Endothelial cell of umbilical vein (primary cell): ENCODE measurements around the gene C20orf202.

Source experiments
- MYC ChIP-seq: IDR thresholded peaks from one replicate; pipeline ENCODE4 v1.6.1; 2011; ENCODE audit warnings: mild to moderate bottlenecking, low read depth, low read length
- POLR2A ChIP-seq: IDR thresholded peaks from 2 replicates; pipeline ENCODE4 v1.6.1; 2012; ENCODE audit warnings: low read depth, mild to moderate bottlenecking, control low read depth, low read length
- POLR2AphosphoS5 ChIP-seq: IDR thresholded peaks from 2 replicates; pipeline ENCODE4 v1.6.1; 2012; ENCODE audit warnings: low read depth, mild to moderate bottlenecking, control low read depth, low read length, moderate library complexity; ENCODE audit not compliant: insufficient read depth
- TF ChIP-seq, protein P1 (sequence below), 2 donors: IDR thresholded peaks; 1 replicate in 1 of 2; 2 replicates in 1 of 2; pipeline ENCODE4 v1.5.1; 2011; ENCODE audit warnings: low read length in 2 of 2, mild to moderate bottlenecking in 2 of 2, moderate library complexity in 2 of 2, control low read depth in 1 of 2, inconsistent platforms in 1 of 2, low read depth in 1 of 2; ENCODE audit not compliant: insufficient read depth in 1 of 2; ENCODE audit errors: extremely low read depth in 1 of 2

DNA sequence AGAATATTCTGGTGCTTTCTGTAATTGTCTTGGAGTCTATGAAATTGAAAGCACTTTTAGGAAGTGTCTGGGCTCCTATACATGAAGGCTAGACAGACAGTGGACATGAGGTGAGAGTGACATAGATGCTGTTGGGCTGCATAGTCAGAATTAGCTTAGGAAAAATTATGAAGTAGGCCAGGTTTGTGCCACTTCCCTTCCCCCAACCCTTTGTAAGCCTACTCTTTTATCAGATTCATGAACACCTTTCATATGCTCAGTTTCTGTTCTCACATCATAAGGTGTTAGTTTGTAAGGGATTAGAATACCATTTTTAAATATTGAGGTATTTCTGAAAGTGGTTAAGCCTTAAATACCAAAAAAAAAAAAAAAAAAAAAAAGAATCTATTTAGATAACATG, 44.4 kb downstream of the C20orf202 start:
- TF ChIP-seq, protein P1, sequence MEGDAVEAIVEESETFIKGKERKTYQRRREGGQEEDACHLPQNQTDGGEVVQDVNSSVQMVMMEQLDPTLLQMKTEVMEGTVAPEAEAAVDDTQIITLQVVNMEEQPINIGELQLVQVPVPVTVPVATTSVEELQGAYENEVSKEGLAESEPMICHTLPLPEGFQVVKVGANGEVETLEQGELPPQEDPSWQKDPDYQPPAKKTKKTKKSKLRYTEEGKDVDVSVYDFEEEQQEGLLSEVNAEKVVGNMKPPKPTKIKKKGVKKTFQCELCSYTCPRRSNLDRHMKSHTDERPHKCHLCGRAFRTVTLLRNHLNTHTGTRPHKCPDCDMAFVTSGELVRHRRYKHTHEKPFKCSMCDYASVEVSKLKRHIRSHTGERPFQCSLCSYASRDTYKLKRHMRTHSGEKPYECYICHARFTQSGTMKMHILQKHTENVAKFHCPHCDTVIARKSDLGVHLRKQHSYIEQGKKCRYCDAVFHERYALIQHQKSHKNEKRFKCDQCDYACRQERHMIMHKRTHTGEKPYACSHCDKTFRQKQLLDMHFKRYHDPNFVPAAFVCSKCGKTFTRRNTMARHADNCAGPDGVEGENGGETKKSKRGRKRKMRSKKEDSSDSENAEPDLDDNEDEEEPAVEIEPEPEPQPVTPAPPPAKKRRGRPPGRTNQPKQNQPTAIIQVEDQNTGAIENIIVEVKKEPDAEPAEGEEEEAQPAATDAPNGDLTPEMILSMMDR (IDR thresholded peaks at IDR 0.05; ENCODE audit: extremely low read depth in 1 of 2, insufficient read depth in 1 of 2, low read depth in 1 of 2, low read length in 2 of 2), result no peak
- TF ChIP-seq POLR2A (no peak), MYC (no peak), POLR2AphosphoS5 (no peak)
